ENCODE results near the gene CORO1C. TPM values are rescaled to one million over a fixed set of nuclear protein-coding genes. Genes with fewer than 3 reads are reported as not detected.

Gene CORO1C
- total RNA-seq, 1 donor from 2014 or later: 107 TPM

DNA sequence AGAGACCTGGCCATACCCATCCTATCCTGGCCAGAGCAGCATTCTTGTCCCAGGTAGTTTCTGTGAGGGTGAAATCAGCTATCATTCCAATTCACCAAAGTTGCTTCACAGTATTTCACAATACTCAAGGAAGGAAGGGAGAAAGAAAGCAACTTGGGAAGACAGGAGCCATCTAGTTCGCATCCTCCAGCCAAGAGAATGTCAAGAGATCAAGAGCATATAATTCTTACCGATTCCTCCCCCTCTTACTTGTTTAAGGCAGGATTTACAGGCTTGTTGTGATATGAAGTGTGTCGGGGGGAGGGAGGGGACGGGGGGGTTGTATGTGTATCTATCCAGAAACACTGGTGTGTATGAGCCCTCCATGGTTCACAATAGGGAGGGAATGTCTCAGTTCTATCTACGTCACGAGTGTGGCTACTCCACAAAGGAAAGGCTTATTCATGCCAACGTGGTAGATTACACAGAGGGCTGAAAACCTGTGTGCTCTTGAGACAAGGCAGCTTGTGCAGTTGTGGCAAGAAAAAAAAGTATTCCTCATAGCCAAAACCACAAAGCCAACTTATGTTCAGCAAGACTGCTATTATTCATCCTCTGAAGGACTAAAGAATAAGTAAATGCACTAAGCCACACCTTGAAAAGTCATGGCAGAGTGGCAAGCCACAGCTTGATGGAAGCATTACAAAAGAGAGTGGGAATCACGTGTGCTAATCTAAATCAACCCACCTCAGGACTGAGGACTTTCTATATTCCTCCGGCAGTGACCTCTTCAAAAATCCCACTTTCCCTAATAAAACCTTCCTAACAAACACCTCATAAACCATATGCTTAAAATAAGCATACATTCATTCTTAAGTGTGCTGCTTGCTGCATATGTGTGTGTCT is 35.0 kb downstream of the CORO1C start:
- ATAC-seq: peak; percentile 86

DNA sequence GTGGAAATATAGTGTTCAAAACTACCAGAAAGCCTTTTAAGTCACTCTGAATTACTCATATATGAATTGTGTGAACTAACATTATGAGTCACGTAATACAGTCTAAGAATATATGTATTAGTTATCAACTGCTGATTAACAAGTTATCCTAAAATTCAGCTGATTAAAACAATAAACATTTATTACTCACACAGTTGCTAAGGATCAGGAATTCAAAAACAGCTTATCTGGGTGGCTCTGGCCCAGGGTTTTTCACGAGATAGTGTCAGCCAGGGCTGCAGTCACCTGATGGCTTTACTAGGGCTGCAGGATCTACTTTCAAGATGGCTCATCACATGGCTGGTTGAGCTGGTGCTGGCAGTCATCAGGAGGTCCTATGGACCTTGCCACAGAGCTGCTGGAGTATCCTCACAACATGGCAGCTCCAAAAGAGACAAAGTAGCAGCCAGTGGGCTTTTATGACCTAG is 36.5 kb downstream of the CORO1C start:
- ATAC-seq: no peak

DNA sequence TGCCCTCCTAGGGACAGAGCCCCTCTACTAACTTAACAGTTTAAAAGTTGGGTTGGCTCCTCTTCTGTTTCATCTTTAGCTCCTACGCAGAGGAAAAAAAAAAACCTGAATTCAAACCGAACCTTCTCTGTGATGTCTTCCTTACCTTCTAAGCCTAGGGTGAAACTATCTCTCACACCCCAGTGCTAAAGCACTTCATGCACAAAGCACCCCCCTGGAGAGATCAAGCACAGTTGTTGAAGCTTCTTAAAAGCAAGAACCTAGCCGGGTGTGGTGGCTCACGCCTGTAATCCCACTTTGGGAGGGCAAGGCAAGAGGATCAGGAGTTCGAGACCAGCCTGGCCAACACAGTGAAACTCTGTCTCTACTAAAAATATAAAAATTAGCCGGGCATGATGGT is 37.6 kb downstream of the CORO1C start:
- ATAC-seq: no peak

GRCh38 chr12:108693186-108693730 is 38.1 kb downstream of the CORO1C start:
- ATAC-seq: no peak

DNA sequence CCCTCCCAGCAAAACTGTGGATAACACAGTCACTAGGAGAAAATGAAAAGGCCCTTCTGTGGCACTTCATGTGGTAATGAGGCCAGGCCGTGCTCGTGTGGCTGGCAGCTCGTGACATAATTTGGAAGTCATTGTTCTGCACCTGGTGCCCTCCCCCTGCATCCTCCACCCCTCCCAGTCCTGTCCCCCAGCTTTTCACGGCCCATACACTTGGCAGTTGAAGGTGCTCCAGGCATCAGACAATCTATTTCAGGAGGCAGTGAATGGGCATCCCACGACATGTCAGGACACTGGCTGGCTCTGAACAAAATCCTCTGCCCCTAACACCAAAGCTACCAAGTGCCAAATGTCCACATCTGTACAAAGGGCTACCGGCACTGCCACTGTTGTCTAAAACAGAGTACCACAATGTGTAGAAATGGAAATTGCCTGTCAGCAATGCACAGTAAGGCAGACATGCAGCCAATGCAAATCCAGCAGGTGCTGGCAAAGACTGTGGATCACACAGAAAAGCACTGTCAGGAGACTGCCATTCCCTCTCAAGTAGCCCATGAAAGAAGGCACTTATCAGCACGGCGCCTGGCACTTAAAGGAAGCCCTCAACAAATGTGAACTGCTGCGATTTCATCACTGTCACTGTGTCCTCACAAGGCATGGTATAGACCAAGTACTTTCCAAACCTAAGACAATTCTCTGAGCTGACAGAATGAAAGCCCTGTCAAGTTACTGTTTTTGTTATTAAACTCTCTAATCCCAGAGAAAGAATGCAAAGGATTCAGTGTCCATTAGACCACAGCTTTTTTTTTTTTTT is 39.1 kb downstream of the CORO1C start:
- peak; percentile 6 for ATAC-seq

- ATAC-seq: peak; percentile 88
Observed at GRCh38 chr12:108691175-108691997, 39.9 kb downstream of the CORO1C start.

- peak; percentile 2 for ATAC-seq
Observed at GRCh38 chr12:108690542-108691174, 40.7 kb downstream of the CORO1C start.

DNA sequence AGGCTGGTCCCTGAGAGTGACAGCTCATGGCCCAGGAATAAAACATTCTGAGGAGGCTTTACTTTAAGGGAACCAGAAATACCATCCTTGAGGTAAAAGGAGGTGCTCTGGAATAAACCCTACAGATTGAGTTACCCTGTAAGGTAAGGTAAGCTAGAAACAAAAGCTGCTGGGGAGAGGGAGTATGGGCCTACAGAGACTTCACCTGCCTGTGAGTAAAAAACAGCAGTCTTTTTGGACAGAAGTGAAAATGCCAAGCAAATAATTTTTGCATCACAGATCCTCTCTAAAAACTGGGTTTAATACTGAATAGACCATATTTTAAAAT is 41.2 kb downstream of the CORO1C start:
- ATAC-seq: no peak

GRCh38 chr12:108689314-108690190 is 41.8 kb downstream of the CORO1C start:
- ATAC-seq: no peak

- no peak for ATAC-seq
Observed at GRCh38 chr12:108686780-108687179, 44.5 kb downstream of the CORO1C start.

DNA sequence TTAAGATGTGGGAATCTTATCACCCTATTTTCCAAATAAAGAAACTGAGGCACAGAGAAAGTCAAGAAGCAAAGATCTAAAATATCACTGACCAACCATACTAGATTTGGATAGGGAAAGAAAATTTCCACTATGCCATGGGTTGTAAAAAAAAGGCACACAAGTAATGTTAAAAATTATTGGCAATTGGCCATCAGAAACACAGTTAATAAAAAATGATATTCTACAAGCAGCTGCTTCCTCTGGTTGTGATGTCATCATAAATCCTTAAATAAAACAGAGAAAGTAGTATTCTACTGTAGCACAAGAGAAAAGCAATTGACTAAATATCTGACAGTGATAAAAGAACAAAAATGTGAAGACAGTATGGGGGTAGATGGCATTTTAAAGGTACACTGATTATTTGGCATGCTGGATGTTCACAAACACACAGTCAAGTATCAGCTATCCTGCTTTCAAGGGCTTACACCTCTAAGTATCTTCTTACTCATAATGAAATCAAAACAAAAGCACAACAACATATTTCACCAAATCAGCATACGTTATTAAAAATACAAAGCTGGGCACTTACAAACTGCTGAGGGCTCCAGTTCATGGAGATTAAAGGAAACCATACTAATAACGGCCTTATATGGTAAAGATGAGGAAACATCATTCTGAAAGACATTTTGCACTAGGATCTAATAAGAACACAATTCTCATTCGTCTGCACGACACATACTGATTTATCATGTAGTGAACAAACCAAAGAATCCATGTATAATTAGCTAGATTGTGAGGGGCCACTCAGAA is 45.7 kb downstream of the CORO1C start:
- ATAC-seq: no peak

GRCh38 chr12:108683906-108684556 is 47.3 kb downstream of the CORO1C start:
- no peak for ATAC-seq

GRCh38 chr12:108681317-108681716 is 50.0 kb downstream of the CORO1C start:
- no peak for ATAC-seq

DNA sequence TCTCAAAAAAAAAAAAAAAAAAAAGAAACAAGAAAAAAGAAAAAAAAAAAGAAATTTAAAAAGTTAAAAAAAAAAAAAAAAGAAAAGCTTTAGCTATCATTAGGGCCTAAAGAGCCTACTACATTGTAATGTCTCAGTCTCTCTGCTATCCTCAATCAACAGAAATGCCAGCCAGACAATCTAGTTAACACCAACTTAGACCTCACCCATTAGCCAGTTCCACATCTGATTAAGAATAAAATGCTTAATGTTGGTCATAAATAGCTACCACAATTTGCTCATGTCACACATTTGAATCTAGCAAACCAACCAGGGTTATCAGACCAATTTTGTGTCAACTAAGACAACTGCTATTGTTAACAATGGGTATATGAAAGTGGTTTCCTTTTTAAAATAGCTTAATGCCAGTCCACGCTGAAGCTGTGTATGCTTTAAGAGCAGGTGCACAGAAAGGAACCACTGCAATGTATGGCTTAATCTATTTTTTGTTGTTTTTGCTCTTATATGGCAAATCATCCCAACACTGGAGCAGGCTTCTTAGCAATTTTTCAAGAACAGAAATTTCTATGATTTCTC is 52.1 kb downstream of the CORO1C start:
- no peak for ATAC-seq

- ATAC-seq: no peak
Observed at GRCh38 chr12:108678104-108678730, 53.1 kb downstream of the CORO1C start.

DNA sequence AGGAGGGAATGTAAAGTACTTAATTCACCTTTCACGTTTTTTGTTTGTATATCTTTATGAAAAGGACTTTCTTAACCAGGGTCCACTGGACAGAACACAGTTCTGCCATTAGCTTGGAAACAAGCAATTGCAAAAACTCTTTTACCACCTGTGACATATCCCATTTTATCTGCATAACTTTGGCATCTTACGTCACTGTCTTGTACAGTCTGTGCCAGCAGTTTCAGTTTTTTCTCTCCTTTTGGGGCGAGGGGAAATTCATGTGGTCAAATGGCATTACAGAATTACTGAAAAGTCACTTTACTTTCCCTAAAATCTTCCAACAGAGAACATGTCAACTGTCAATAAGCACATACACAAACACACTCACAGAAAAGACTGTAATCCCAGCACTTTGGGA is 53.9 kb downstream of the CORO1C start:
- ATAC-seq: no peak

DNA sequence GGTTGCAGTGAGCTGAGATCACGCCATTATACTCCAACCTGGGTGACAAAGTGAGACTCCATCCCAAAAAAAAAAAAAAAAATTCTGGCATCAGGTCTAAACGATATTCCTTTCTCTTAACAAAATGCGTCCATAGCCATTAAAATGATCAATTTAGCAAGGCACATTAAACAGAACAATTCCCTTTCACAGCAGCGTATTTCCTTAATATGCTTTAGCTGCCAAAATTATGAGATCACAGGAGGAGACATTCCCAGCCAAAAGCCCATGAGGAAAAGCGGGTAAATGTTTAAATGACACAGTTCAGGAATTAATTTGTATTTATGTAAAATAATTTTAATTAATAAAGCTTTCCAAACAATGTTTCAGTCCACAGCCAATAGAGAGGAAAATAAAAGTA is 54.6 kb downstream of the CORO1C start:
- ATAC-seq: no peak

- no peak for ATAC-seq
Observed at GRCh38 chr12:108675792-108676191, 55.5 kb downstream of the CORO1C start.

DNA sequence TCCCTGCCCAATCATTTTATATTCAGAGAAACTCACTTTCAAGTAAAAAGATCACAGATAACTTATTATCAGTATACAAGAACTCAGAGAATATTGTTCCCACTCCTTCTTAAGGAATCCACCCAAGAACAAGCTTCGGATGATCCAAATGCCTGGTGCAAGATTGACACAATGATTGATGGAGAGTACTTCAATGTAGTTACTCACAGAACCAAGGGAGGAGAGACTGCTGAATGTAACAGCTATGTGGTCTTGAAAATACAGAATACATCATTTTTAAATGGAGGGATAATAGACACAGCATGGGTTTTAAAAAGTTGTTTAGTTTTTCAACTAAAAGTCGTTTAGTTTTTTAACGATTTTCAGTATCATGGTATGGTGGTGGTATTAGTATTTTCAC is 59.3 kb downstream of the CORO1C start:
- no peak for ATAC-seq
